ENCODE data around the gene TMEM258.

TMEM258 gene

GRCh38 chr11:61744181-61744580, 48.2 kb downstream of the TMEM258 start:
- TF ChIP-seq CTCF (IDR thresholded peaks at IDR 0.05; ENCODE audit: low read depth, low read length) = no peak

DNA sequence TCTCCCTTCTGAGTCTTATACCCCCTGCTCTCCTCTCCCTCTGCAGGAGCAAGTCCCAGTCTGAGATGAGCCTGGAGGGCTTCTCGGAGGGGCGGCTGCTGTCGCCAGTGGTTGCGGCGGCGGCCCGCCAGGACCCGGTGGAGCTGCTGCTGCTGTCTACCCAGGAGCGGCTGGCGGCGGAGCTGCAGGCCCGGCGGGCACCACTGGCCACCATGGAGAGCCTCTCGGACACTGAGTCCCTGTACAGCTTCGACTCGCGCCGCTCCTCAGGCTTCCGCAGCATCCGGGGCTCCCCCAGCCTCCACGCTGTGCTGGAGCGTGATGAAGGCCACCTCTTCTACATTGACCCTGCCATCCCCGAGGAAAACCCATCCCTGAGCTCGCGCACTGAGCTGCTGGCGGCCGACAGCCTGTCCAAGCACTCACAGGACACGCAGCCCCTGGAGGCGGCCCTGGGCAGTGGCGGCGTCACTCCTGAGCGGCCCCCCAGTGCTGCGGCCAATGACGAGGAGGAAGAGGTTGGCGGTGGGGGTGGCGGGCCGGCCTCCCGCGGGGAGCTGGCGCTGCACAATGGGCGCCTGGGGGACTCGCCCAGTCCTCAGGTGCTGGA, 48.8 kb downstream of the TMEM258 start:
- DNase-seq (ENCODE audit: extremely low read depth, low read depth) = no peak
- TF ChIP-seq CTCF (IDR thresholded peaks at IDR 0.05; ENCODE audit: low read depth, low read length) = no peak

More at GRCh38 chr11:61744181-61744580, 48.2 kb downstream of the TMEM258 start:
- no peak for DNase-seq (ENCODE audit: extremely low read depth, low read depth)

DNA sequence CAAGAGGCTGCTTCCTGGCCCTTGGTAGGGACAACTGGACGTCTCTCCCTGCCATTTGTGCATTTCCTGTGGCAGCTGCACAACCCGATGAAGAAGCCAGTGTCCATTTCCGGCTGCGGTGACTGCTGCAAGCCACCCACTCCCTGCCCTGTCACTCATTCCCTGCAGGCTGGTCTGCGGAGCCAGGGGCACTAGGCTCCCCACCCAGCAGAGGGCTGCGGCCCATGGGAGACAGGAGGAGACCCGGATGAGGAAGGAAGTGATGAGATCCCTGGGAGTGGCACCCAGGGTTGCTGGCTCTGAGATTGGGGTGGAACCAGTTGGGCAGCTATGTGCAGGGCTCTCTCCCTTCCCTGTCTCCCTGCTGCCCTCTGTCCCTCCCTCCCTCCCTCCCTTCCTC, 50.0 kb downstream of the TMEM258 start:
- DNase-seq (ENCODE audit: extremely low read depth, low read depth) = no peak
- TF ChIP-seq CTCF (IDR thresholded peaks at IDR 0.05; ENCODE audit: low read depth, low read length) = no peak

DNA sequence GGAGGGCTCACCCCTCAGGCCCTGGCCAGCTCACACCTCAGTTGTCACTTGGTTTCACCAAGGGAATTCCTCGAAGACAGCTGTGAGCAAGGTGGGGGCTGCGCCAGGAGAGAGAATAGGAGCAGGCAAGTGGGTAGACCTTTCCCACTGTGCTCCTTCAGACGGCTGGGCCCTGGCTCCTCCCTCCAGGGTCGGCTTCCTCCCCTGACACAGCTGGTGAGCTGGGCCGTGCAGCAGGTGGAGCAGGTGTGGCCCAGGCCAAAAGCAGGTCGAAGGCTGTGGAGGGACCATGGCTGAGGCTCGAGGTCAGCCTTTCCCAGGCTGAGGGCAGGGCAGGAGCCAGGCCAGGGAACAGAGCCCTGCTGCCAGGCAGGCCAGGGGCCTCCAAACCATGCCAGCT, 52.4 kb downstream of the TMEM258 start:
- no peak for TF ChIP-seq CTCF (IDR thresholded peaks at IDR 0.05; ENCODE audit: low read depth, low read length)
- no peak for DNase-seq (ENCODE audit: extremely low read depth, low read depth)

- TF ChIP-seq CTCF (IDR thresholded peaks at IDR 0.05; ENCODE audit: low read depth, low read length) = no peak
- DNase-seq (ENCODE audit: extremely low read depth, low read depth) = no peak
These were observed 53.0 kb downstream of the TMEM258 start for GRCh38 chr11:61739413-61739812.
